T-helper 1 cell treated with Interleukin-12 subunit alpha and Interleukin-12 subunit beta and Interleukin-4 antibody, amounts not matched to agents 30 ng/mL and 1 ng/mL, for 36 hours (primary cell): Measurements from ENCODE around the gene BPIFB3. TPM values are rescaled to one million over a fixed set of nuclear protein-coding genes. Genes with fewer than 3 reads are reported as not detected.
"Not testable (repeated sequence)": the region's sequence is repeated elsewhere in the genome, so short reads cannot be mapped to it uniquely, and the experiment has no call there.

Source experiments
- intact Hi-C: fragments of 100-400 bp; cut with micrococcal nuclease; formaldehyde crosslinking; loops from one replicate; pipeline ENCODE4 v1.15.1; 2024
- total RNA-seq: library from RNA; stranded (reverse); gene quantifications from 2 replicates; pipeline ENCODE4 v1.2.3, GENCODE V29; 2022

The BPIFB3 gene
- total RNA-seq, 1 donor from 2014 or later = not detected

DNA sequence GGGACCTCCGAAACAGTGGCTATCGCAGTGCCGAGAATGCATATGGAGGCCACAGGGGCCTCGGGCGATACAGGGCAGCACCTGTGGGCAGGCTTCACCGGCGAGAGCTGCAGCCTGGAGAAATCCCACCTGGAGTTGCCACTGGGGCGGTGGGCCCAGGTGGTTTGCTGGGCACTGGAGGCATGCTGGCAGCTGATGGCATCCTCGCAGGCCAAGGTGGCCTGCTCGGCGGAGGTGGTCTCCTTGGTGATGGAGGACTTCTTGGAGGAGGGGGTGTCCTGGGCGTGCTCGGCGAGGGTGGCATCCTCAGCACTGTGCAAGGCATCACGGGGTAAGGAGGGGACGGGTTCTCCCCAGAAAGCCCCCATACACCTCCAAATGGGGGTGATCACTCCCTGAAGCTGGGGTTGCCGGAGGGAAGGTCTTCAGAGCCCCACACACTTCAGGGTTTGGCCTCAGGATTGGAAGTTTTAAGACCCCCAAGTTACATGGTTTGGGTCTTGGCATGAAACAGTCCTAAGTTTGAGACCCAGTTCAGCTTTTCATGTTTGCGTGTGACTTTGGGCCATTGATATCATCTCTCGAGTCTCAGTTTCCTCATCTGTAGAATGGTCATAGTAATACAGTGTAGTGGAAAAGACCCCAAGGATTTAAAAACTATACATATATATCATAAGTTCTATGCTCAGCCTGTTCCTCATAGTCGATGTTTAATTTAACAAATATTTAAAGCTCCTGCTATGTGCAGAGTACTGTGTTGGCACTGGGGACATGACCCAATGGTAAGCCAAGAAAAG is 30.0 kb downstream of the BPIFB3 start:
- intact Hi-C loops = no loop called here

DNA sequence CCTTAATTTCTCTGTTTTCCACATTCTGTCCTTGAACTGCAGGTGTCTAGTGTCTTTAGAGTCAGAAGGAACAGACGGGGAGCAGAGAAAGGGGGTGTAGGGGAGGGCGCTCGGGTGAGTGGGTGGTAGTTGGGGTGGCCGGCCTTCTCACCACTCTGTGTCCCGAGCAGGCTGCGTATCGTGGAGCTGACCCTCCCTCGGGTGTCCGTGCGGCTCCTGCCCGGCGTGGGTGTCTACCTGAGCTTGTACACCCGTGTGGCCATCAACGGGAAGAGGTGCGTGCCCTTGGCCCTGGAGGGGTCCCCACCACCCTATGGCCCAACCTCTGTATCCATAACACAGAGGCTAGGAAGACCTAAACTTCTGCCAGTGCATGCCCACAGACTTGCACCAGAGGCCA is 31.0 kb downstream of the BPIFB3 start:
- intact Hi-C loops = no loop called here

DNA sequence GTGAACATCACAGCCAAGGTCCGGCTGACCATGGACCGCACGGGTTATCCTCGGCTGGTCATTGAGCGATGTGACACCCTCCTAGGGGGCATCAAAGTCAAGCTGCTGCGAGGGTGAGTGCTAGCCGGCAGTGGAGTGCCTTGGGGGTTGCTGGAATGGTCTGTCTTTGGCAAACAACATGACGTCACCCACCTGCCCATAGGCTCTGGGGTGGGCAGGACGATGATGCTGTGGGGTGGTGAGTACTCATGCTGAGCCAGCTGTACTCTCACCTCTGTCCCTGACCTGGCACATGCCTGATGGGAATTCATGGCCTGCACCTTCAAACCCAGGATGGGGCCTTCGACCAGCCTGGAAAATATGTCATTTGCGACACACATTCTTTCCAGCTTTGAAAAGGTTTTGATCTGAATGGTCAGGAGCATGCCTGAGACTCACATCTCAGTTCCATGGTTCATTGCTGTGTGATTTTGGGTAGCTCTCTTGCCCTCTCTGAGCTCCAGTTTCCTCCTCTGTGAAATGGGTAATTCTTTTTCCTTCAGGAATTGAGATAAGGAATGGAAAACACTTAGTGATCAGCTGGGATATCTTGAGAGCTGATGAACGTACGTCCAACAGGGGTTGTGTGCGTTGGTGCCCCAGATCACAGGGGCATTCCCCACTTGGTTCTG is 32.5 kb downstream of the BPIFB3 start:
- intact Hi-C loops = no loop called here

- intact Hi-C loops = loop anchor here (5.0 kb wide), 1 partner anchor 191 kb away; the partner anchor contains the start of gene BPIFB1
Observed at GRCh38 chr20:33091147-33091546, 37.4 kb downstream of the BPIFB3 start.

GRCh38 chr20:33091693-33092092 is 38.0 kb downstream of the BPIFB3 start:
- intact Hi-C loops = loop anchor here (5.0 kb wide), 1 partner anchor 191 kb away; the partner anchor contains the start of gene BPIFB1

GRCh38 chr20:33092361-33092760 is 38.7 kb downstream of the BPIFB3 start:
- intact Hi-C loops = loop anchor here (5.0 kb wide), 1 partner anchor 190 kb away; the partner anchor contains the start of gene BPIFB1

DNA sequence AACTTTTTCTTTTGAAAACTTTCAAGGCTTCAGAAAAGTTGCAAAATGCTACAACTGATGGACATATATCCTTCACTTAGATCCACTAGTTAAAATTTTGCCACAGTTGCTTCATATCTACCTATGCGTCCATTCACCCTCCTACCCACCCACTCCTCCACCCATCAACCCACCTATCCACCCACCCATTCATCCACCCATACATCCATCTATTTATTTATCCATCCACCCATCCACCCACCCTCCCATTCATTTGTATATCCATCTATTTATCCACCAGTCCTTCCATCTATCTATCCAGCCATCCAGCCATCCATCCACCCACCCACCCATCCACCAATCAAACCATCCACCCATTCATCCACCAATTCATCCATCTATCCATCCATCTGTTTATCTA is 39.4 kb downstream of the BPIFB3 start:
- intact Hi-C loops = loop anchor here (5.0 kb wide), 1 partner anchor 189 kb away; the partner anchor contains the start of gene BPIFB1

DNA sequence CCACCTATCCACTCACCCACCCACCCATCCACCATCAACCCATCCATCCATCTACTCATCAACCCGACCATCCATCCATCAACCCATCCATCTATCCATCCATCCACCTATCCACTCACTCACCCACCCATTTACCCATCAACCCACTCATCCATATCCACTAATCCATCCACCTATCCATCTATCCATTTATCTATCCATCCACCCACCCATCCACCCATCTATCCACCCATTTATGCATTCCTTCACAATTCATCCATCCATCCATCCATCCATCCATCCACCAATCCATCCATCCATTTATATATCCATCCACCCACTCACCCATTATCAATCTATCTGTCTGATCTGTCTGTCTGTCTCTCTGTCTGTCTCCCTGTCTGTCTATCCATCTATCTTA is 39.9 kb downstream of the BPIFB3 start:
- intact Hi-C loops = loop anchor here (5.0 kb wide), 1 partner anchor 189 kb away; the partner anchor contains the start of gene BPIFB1

DNA sequence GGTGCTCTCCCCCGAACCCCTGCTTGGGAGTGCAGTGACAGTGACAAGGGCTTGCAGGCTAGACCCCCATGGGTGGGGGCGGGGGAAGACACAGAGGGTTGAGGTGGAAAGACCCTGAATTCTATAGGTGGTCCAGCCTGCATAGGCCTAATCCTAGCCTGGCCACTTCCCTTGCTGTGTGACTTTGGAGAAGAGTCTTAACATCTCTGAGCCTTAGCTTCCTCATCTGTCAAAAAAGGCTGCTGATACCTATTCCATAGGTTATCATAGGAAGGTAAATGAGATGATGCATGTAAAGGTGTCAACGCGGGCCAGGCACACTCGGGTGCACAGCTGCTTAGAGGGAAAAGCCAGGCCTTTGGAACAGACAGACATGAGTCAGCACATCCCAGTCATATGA is 41.5 kb downstream of the BPIFB3 start:
- intact Hi-C loops = no loop called here

GRCh38 chr20:33095902-33096584 is 42.3 kb downstream of the BPIFB3 start:
- intact Hi-C loops = loop anchor here (1.0 to 2.0 kb wide), 4 partner anchors 194 to 306 kb away; no protein-coding TSS in a partner anchor

GRCh38 chr20:33097001-33097400 is 43.3 kb downstream of the BPIFB3 start:
- intact Hi-C loops = loop anchor here (2.0 kb wide), 1 partner anchor 202 kb away; no protein-coding TSS in a partner anchor

- intact Hi-C loops = no loop called here
Observed at GRCh38 chr20:33099843-33100538, 46.3 kb downstream of the BPIFB3 start.

DNA sequence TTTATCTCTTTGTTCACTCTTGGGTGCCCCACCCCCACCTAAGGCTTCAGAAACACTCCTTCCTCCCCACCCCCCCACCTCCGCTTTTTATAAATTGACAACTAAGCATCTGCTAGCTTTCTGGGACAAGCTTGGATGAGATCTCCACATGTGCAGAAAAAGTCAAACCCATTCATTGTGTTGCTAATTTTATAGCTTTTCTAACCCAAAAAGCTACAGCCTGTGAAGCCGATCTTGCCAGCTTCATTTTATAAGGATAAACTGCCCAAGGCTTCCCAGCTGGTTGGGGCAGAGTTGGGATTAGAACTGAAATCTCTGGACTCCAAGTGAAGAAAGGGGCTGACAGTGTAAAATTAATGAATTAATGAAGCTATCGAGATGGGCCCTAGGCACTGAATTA is 49.9 kb downstream of the BPIFB3 start:
- intact Hi-C loops = no loop called here

DNA sequence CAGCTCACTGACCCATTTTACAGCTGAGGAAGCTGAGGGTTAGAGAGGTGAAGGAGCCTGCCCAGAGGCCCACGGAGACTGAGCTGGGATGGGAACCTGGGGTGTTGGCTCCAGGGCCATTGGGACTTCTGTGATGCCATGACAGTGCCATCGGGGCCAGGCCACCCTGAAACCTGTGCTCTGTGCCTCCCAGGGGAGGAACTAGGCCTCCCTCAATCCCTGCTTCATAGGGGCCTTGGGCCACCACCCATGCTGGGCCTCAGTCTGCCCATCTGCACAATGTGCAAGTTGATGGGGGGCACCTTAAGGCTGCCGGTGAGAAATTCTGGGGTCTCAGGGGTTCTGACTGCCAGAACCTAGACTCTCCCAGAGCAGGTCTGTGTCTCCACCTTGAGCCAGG is 50.6 kb downstream of the BPIFB3 start:
- intact Hi-C loops = no loop called here

GRCh38 chr20:33105316-33105924 is 51.7 kb downstream of the BPIFB3 start:
- intact Hi-C loops = no loop called here

- intact Hi-C loops = not testable (repeated sequence)
Observed at GRCh38 chr20:33106058-33106620, 52.4 kb downstream of the BPIFB3 start.

GRCh38 chr20:33108661-33109060 is 55.0 kb downstream of the BPIFB3 start:
- intact Hi-C loops = no loop called here

GRCh38 chr20:33110147-33110825 is 56.6 kb downstream of the BPIFB3 start:
- intact Hi-C loops = no loop called here

- intact Hi-C loops = no loop called here
Observed at GRCh38 chr20:33111306-33111705, 57.6 kb downstream of the BPIFB3 start.
